Left lung (tissue), 10 donors: ENCODE results near the gene CMC1. TPM values are rescaled to one million over a fixed set of nuclear protein-coding genes. Genes with fewer than 3 reads are reported as not detected.
A peak's percentile ranks its signal among the peaks of the same experiment; 100 is the strongest.

ENCODE experiments used
- ATAC-seq: fragments of 200-7000 bp; cut with Tn5 transposase; one replicate; pipeline ENCODE4 v1.9.1; 2020; ENCODE audit warnings: moderate library complexity
- DNase-seq, 4 donors: peaks; one replicate each; pipeline ENCODE4 v3.0.0-alpha.2; 2013 to 2020
- H3K27ac ChIP-seq, 2 donors: fragments of 200-600 bp; sonication (generic) in 1 of 2; one replicate each; pipeline versions ENCODE4 v1.5.0 to v1.8.0; 2020 to 2021
- H3K27me3 ChIP-seq, 2 donors: fragments of 200-600 bp; sonication (generic) in 1 of 2; one replicate each; pipeline versions ENCODE4 v1.5.0 to v1.8.0; 2020 to 2021
- H3K36me3 ChIP-seq, 2 donors: fragments of 200-600 bp; sonication (generic) in 1 of 2; one replicate each; pipeline versions ENCODE4 v1.5.0 to v1.8.0; 2020 to 2021
- H3K4me1 ChIP-seq, 2 donors: fragments of 200-600 bp; one replicate each; pipeline ENCODE4 v1.8.0; 2021
- H3K4me3 ChIP-seq, 2 donors: fragments of 200-600 bp; sonication (generic) in 1 of 2; one replicate each; pipeline versions ENCODE4 v1.5.0 to v1.8.0; 2020 to 2021; ENCODE audit warnings: mild to moderate bottlenecking in 1 of 2
- H3K9me3 ChIP-seq, 2 donors: fragments of 200-600 bp; sonication (generic) in 1 of 2; one replicate each; pipeline versions ENCODE4 v1.5.0 to v1.8.0; 2020 to 2021
- CTCF ChIP-seq, 2 donors: fragments of 200-600 bp; sonication (generic) in 1 of 2; IDR thresholded peaks; one replicate each; pipeline versions ENCODE4 v1.5.0 to v1.8.0; 2021; ENCODE audit warnings: antibody characterized with exemption in 2 of 2
- intact Hi-C, 2 donors: fragments of 100-400 bp; cut with DNase I; formaldehyde crosslinking; loops; one replicate each; pipeline versions ENCODE4 v1.11.2 to v1.14.2; 2022
- polyA plus RNA-seq, 6 donors: library from polyadenylated mRNA; unstranded; fragments of 120-200 nt; gene quantifications; one replicate each; pipeline ENCODE4 v1.2.1, GENCODE V29; 2013; ENCODE audit not compliant: insufficient read length in 6 of 6
- total RNA-seq, 2 donors: library from RNA; stranded (reverse); fragmentation: NEBNext Ultra II Directional; extraction: Animal tissue kit (Norgen Biotek cat#: 25700); gene quantifications; one replicate each; pipeline ENCODE4 v1.2.1, GENCODE V29; 2021
- donor health status: DM: no; HTN: yes; CAD: no.
- donor health status: DM: no; HTN: no; CAD: no.

CMC1 gene
- total and polyA plus RNA-seq, 8 donors = 18.6 to 34.5 (median 26.9) TPM

GRCh38 chr3:28232659-28233058 lies 8.8 kb upstream of the CMC1 start:
- H3K27me3 ChIP-seq = no peaks in the 10 kb centered on the region
- intact Hi-C loops = no loop called here
- no peaks in the 10 kb centered on the region for H3K4me1 ChIP-seq
- DNase-seq (no peak), ATAC-seq (no peak)
- TF ChIP-seq CTCF (IDR thresholded peaks at IDR 0.05) = no peak
- H3K36me3 ChIP-seq = no peaks in the 10 kb centered on the region
- no peak overlapping the region for H3K4me3 ChIP-seq
- H3K27ac ChIP-seq = no peak overlapping the region
- no peaks in the 10 kb centered on the region for H3K9me3 ChIP-seq

GRCh38 chr3:28234454-28234853 lies 7.0 kb upstream of the CMC1 start:
- intact Hi-C loops = no loop called here
- ATAC-seq (no peak), DNase-seq (no peak)
- Histone ChIP-seq H3K4me3 (no peak overlapping the region), H3K4me1 (no peaks in the 10 kb centered on the region), H3K27ac (no peak overlapping the region), H3K27me3 (no peaks in the 10 kb centered on the region), H3K9me3 (no peaks in the 10 kb centered on the region), H3K36me3 (no peaks in the 10 kb centered on the region)
- TF ChIP-seq CTCF (IDR thresholded peaks at IDR 0.05) = no peak

- H3K27ac ChIP-seq = no peak overlapping the region
- no peak for TF ChIP-seq CTCF (IDR thresholded peaks at IDR 0.05)
- no peak overlapping the region for H3K4me3 ChIP-seq
- no peaks in the 10 kb centered on the region for H3K27me3 ChIP-seq
- no peaks in the 10 kb centered on the region for H3K9me3 ChIP-seq
- peak in 1 of 4 donors; percentile 21 for DNase-seq
- no peak for ATAC-seq
- peaks cover 8 to 29% of the 10 kb centered on the region in 2 donors for H3K4me1 ChIP-seq
- intact Hi-C loops = no loop called here
- no peaks in the 10 kb centered on the region for H3K36me3 ChIP-seq
These were observed 2.3 kb upstream of the CMC1 start for GRCh38 chr3:28239108-28239507.

GRCh38 chr3:28240441-28240840 lies 978 bp upstream of the CMC1 start:
- no peaks in the 10 kb centered on the region for H3K36me3 ChIP-seq
- no peaks in the 10 kb centered on the region for H3K27me3 ChIP-seq
- DNase-seq (peak in 1 of 4 donors; percentile 9), ATAC-seq (no peak)
- intact Hi-C loops = no loop called here
- H3K4me1 ChIP-seq = peaks cover 8 to 42% of the 10 kb centered on the region in 2 donors
- no peak for TF ChIP-seq CTCF (IDR thresholded peaks at IDR 0.05)
- no peak overlapping the region for H3K27ac ChIP-seq
- H3K4me3 ChIP-seq = peak overlapping the region in 1 of 2 donors; percentile 82
- no peaks in the 10 kb centered on the region for H3K9me3 ChIP-seq

GRCh38 chr3:28242519-28242918 lies 1.1 kb downstream of the CMC1 start:
- ATAC-seq (no peak), DNase-seq (no peak)
- intact Hi-C loops = no loop called here
- Histone ChIP-seq H3K27ac (peak overlapping the region in 1 of 2 donors; percentile 82), H3K36me3 (no peaks in the 10 kb centered on the region), H3K4me1 (peaks cover 8 to 42% of the 10 kb centered on the region in 2 donors), H3K27me3 (no peaks in the 10 kb centered on the region), H3K9me3 (no peaks in the 10 kb centered on the region), H3K4me3 (peak overlapping the region; percentile 77 to 82)
- no peak for TF ChIP-seq CTCF (IDR thresholded peaks at IDR 0.05)
